ENCODE data around the gene TOX2. TPM values are rescaled to one million over a fixed set of nuclear protein-coding genes. Genes with fewer than 3 reads are reported as not detected.

Gene TOX2
- total and polyA plus RNA-seq, 2 of the 8 experiments (the other 6 are each of a cell fraction or from before 2014, with no cell fraction given), result 1.8 to 3.4 TPM

GRCh38 chr20:43909720-43910119, 4.9 kb upstream of the TOX2 start (continued):
- TF ChIP-seq BRCA1 (IDR thresholded peaks at IDR 0.05; ENCODE audit: low read depth, low read length), result no peak
- TF ChIP-seq SAP30 (IDR thresholded peaks at IDR 0.05; ENCODE audit: insufficient read depth, insufficient replicate concordance, low read length), result no peak
- TF ChIP-seq YY1 (IDR thresholded peaks at IDR 0.05; ENCODE audit: low read depth, low read length), result no peak

Measured in H1 (cell line).